Measurements from ENCODE around the gene TNN.

DNA sequence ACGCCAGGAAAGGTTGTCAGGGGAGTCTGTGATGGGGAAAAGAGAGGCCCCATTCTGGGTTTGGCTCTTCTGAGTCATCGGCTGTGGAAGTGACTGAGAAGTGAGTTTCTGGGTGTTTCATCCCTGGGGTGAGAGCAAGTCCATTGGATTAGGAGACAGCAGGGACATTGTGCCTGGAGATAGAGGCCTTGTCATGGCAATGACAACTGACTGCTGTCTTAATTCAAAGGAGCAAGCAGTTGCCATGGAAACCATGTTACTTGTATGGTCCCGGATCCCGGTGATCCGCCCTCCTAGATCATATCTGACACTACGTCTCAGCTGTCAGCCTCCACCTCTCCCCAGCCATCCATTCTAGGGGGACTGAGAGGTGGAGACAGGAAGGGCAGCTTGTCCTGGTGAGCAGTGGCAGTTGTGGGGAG is 90.5 kb downstream of the TNN start:
- TF ChIP-seq POLR2A (IDR thresholded peaks at IDR 0.05) (no peak), POLR2AphosphoS5 (IDR thresholded peaks at IDR 0.05) (no peak)
- TF ChIP-seq, protein P1, sequence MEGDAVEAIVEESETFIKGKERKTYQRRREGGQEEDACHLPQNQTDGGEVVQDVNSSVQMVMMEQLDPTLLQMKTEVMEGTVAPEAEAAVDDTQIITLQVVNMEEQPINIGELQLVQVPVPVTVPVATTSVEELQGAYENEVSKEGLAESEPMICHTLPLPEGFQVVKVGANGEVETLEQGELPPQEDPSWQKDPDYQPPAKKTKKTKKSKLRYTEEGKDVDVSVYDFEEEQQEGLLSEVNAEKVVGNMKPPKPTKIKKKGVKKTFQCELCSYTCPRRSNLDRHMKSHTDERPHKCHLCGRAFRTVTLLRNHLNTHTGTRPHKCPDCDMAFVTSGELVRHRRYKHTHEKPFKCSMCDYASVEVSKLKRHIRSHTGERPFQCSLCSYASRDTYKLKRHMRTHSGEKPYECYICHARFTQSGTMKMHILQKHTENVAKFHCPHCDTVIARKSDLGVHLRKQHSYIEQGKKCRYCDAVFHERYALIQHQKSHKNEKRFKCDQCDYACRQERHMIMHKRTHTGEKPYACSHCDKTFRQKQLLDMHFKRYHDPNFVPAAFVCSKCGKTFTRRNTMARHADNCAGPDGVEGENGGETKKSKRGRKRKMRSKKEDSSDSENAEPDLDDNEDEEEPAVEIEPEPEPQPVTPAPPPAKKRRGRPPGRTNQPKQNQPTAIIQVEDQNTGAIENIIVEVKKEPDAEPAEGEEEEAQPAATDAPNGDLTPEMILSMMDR (IDR thresholded peaks at IDR 0.05), result no peak

Measured in stomach (tissue), 4 donors.